PFSK-1 (cell line): Measurements from ENCODE around the gene BPIFB1.

Experiments
- FOXP2 ChIP-seq: optimal IDR thresholded peaks from 2 replicates; pipeline ENCODE3; 2011; ENCODE audit warnings: borderline replicate concordance, control low read depth, inconsistent platforms; ENCODE audit not compliant: insufficient read depth; ENCODE audit errors: extremely low read length, extremely low read depth
- POLR2AphosphoS5 ChIP-seq: IDR thresholded peaks from 2 replicates; pipeline ENCODE4 v1.6.1; 2012; ENCODE audit warnings: low read depth, mild to moderate bottlenecking, control low read depth, low read length, moderate library complexity
- REST ChIP-seq, 2 experiments: IDR thresholded peaks; 2 replicates each; pipeline versions ENCODE4 v1.6.1 to v1.8.0; 2011 to 2012; ENCODE audit warnings: low read depth in 2 of 2, low read length in 2 of 2, control low read depth in 1 of 2, inconsistent platforms in 1 of 2, mild to moderate bottlenecking in 1 of 2, moderate library complexity in 1 of 2; ENCODE audit not compliant: insufficient read depth in 1 of 2
- SIN3A ChIP-seq: IDR thresholded peaks from 2 replicates; pipeline ENCODE4 v1.6.1; 2012; ENCODE audit warnings: mild to moderate bottlenecking, low read length, moderate library complexity, borderline replicate concordance; ENCODE audit not compliant: insufficient read depth
- TAF1 ChIP-seq: IDR thresholded peaks from 2 replicates; pipeline ENCODE4 v1.6.1; 2012; ENCODE audit warnings: low read length, control low read depth, borderline replicate concordance; ENCODE audit not compliant: insufficient read depth

The BPIFB1 gene

DNA sequence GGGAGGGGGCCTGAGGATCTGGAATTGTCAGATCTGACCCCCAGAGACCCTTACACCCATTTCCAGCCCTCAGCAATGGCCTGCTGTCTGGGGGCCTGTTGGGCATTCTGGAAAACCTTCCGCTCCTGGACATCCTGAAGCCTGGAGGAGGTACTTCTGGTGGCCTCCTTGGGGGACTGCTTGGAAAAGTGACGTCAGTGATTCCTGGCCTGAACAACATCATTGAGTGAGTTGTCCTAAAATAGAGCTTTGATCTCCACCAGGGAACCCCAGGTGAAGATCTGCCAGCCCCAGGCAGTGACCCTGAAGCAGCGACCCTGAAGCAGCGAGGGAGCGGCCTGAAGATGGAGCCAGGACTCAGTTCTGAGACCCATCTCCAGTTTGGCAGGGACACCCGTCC lies 45.0 kb upstream of the BPIFB1 start:
- no peak for TF ChIP-seq REST (IDR thresholded peaks at IDR 0.05; ENCODE audit: insufficient read depth in 1 of 2, low read depth in 2 of 2, low read length in 2 of 2)
- TF ChIP-seq SIN3A: no peak
- TF ChIP-seq POLR2AphosphoS5: no peak
- no peak for TF ChIP-seq TAF1
- no peak for TF ChIP-seq FOXP2

- TF ChIP-seq FOXP2: no peak
- no peak for TF ChIP-seq REST (IDR thresholded peaks at IDR 0.05; ENCODE audit: insufficient read depth in 1 of 2, low read depth in 2 of 2, low read length in 2 of 2)
- no peak for TF ChIP-seq SIN3A
- TF ChIP-seq POLR2AphosphoS5: no peak
- TF ChIP-seq TAF1: no peak
These were observed 43.6 kb upstream of the BPIFB1 start for GRCh38 chr20:33239418-33239817.

DNA sequence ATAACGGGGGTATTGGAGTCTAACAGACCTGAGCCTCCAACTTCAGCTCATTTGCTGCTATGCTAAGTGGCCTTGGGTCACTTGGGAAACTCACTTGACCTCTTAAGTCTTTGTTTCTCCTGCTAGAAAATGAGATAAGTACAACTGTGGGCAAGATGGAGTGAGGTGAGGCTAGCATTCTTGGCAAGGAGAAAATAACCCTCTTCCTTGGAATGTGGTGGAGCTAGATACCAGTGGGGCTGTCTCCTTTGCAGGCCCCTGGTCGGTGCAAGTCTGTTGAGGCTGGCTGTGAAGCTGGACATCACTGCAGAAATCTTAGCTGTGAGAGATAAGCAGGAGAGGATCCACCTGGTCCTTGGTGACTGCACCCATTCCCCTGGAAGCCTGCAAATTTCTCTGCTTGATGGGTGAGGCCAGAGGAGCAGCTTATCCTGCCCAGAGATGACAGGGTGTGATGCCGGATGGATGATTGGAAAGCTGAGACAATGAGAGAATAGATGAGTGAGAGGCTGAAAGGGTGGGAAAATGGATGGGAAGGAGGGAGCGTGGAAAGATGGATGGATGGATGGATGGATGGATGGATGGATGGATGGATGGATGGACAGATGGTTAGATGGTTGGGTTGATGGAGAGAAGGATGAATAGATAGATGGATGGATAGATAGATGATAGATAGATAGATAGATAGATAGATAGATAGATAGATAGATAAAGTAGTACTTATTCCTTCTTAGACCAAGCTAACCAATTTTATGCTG lies 42.9 kb upstream of the BPIFB1 start:
- TF ChIP-seq SIN3A: no peak
- no peak for TF ChIP-seq TAF1
- no peak for TF ChIP-seq POLR2AphosphoS5
- no peak for TF ChIP-seq REST (IDR thresholded peaks at IDR 0.05; ENCODE audit: insufficient read depth in 1 of 2, low read depth in 2 of 2, low read length in 2 of 2)
- no peak for TF ChIP-seq FOXP2

DNA sequence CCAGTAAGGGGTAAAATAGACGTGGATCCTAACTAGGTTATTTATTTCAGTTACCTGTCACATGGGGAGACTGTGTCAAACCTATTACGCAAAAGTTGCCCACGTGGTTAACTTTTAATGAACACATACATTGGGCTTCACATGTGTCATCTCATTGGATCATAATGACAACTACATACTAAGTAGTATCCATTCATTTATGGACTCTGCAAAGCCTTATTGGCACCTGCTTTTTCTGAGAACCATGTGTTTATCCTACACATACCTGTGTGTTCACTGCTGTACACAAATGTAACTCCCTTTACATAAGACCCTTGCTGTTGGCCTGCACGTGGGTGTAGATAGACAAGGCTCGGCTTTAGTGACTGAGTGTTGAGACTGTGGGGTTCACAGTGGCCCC lies 42.1 kb upstream of the BPIFB1 start:
- TF ChIP-seq POLR2AphosphoS5 (no peak), FOXP2 (no peak), TAF1 (no peak), SIN3A (no peak), REST (IDR thresholded peaks at IDR 0.05; ENCODE audit: insufficient read depth in 1 of 2, low read depth in 2 of 2, low read length in 2 of 2) (no peak)

- TF ChIP-seq FOXP2 (no peak), REST (IDR thresholded peaks at IDR 0.05; ENCODE audit: insufficient read depth in 1 of 2, low read depth in 2 of 2, low read length in 2 of 2) (no peak), SIN3A (no peak), TAF1 (no peak), POLR2AphosphoS5 (no peak)
These were observed 40.5 kb upstream of the BPIFB1 start for GRCh38 chr20:33242319-33243100.
